Gastrocnemius medialis (tissue), 4 donors: ENCODE data around the gene LVRN. TPM values are rescaled to one million over a fixed set of nuclear protein-coding genes. Genes with fewer than 3 reads are reported as not detected.

ENCODE experiments used
- ATAC-seq, 2 donors: fragments of 150-250 bp; one replicate each; pipeline ENCODE4 v1.9.1; 2016
- DNase-seq, 2 donors: peaks; one replicate each; pipeline ENCODE4 v3.0.0-alpha.2; 2019
- H3K27ac ChIP-seq, 4 donors: fragments of 200-600 bp; sonication (generic); 1 replicate in 1 of 4; 2 replicates in 3 of 4; pipeline ENCODE4 v1.5.1; 2016 to 2018; ENCODE audit warnings: mild to moderate bottlenecking in 2 of 4, moderate library complexity in 1 of 4
- H3K27me3 ChIP-seq, 3 donors: fragments of 200-600 bp; sonication (generic) in 2 of 3; 1 replicate in 1 of 3; 2 replicates in 2 of 3; pipeline versions ENCODE4 v1.5.1 to v1.6.0; 2016 to 2019; ENCODE audit warnings: mild to moderate bottlenecking in 1 of 3, moderate library complexity in 1 of 3
- H3K36me3 ChIP-seq, 2 donors: fragments of 200-600 bp; sonication (generic) in 1 of 2; one replicate each; pipeline ENCODE4 v1.5.1; 2017 to 2018
- H3K4me1 ChIP-seq, 2 donors: fragments of 200-600 bp; sonication (generic) in 1 of 2; one replicate each; pipeline ENCODE4 v1.5.1; 2016 to 2017; ENCODE audit warnings: mild to moderate bottlenecking in 2 of 2
- H3K4me3 ChIP-seq, 4 donors: fragments of 200-600 bp; sonication (generic) in 3 of 4; 1 replicate in 1 of 4; 2 replicates in 3 of 4; pipeline ENCODE4 v1.5.1; 2016 to 2019; ENCODE audit warnings: mild to moderate bottlenecking in 2 of 4
- H3K9me3 ChIP-seq, 3 donors: fragments of 200-600 bp; sonication (generic) in 2 of 3; 1 replicate in 1 of 3; 2 replicates in 2 of 3; pipeline ENCODE4 v1.5.1; 2016 to 2019
- POLR2A ChIP-seq, 2 donors: fragments of 450-650 bp; IDR thresholded peaks; one replicate each; pipeline ENCODE4 v1.6.1; 2017; ENCODE audit warnings: antibody characterized with exemption in 2 of 2, mild to moderate bottlenecking in 2 of 2, moderate library complexity in 2 of 2
- in situ Hi-C, 4 donors: fragments of 200-750 bp; cut with MboI; loops; one replicate each; pipeline versions ENCODE4 v1.15.0 to v1.8.0; 2017; ENCODE audit warnings: low sequenced_read_pairs in 4 of 4
- intact Hi-C: fragments of 100-400 bp; cut with DNase I; formaldehyde crosslinking; loops from one replicate; pipeline ENCODE4 v1.15.1; 2023; ENCODE audit warnings: low total_unique reads
- total RNA-seq, 4 donors: library from RNA; depleted of rRNA; stranded (reverse); fragments of >200 nt; gene quantifications; one replicate each; pipeline versions ENCODE4 v1.1.0 to v1.2.3, GENCODE V29; 2016
- TF ChIP-seq, protein P1 (sequence below), 5 experiments: fragments of 450-650 bp in 3 of 5; fragments of 200-600 bp in 2 of 5; sonication (generic) in 2 of 5; IDR thresholded peaks in 4 of 5; conservative IDR thresholded peaks in 1 of 5; 1 replicate in 4 of 5; 2 replicates in 1 of 5; pipeline ENCODE4 v1.5.1; 2016 to 2019; ENCODE audit warnings: antibody characterized with exemption in 5 of 5, mild to moderate bottlenecking in 3 of 5, moderate library complexity in 3 of 5

Gene LVRN
- total RNA-seq, 4 donors from 2014 or later: 0.63 to 2.2 (median 0.78) TPM

DNA sequence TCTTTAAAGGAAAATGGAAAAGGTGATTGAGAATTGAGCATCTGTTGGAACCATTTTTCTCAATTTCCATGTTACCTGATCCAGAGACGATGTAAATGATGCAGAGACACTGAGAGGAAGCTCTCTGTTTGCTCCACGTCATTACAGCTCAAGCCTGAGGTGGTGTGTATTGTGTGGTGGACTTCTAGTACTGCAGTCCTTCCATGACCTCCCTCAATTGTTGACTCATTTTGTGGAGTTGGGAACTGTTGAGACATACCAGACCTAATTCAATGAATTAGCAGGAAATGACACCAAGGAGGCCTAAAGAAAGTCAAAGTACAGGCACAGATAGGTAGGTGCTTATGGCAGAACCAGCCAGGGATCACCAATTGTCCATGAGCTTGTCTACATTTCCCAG lies 15.6 kb upstream of the LVRN start:
- DNase-seq: no peak
- TF ChIP-seq POLR2A (IDR thresholded peaks at IDR 0.05): no peak
- TF ChIP-seq, protein P1, sequence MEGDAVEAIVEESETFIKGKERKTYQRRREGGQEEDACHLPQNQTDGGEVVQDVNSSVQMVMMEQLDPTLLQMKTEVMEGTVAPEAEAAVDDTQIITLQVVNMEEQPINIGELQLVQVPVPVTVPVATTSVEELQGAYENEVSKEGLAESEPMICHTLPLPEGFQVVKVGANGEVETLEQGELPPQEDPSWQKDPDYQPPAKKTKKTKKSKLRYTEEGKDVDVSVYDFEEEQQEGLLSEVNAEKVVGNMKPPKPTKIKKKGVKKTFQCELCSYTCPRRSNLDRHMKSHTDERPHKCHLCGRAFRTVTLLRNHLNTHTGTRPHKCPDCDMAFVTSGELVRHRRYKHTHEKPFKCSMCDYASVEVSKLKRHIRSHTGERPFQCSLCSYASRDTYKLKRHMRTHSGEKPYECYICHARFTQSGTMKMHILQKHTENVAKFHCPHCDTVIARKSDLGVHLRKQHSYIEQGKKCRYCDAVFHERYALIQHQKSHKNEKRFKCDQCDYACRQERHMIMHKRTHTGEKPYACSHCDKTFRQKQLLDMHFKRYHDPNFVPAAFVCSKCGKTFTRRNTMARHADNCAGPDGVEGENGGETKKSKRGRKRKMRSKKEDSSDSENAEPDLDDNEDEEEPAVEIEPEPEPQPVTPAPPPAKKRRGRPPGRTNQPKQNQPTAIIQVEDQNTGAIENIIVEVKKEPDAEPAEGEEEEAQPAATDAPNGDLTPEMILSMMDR (IDR thresholded peaks at IDR 0.05 in 4 of 5, conservative IDR thresholded peaks at IDR 0.05 in 1 of 5): no peak
- in situ Hi-C loops: no loop called here
- H3K27ac ChIP-seq: no peak overlapping the region
- intact Hi-C loops: no loop called here
- no peaks in the 10 kb centered on the region for H3K36me3 ChIP-seq
- H3K4me1 ChIP-seq: no peaks in the 10 kb centered on the region
- H3K4me3 ChIP-seq: no peak overlapping the region
- no peak for ATAC-seq
- no peaks in the 10 kb centered on the region for H3K27me3 ChIP-seq
- H3K9me3 ChIP-seq: no peaks in the 10 kb centered on the region

DNA sequence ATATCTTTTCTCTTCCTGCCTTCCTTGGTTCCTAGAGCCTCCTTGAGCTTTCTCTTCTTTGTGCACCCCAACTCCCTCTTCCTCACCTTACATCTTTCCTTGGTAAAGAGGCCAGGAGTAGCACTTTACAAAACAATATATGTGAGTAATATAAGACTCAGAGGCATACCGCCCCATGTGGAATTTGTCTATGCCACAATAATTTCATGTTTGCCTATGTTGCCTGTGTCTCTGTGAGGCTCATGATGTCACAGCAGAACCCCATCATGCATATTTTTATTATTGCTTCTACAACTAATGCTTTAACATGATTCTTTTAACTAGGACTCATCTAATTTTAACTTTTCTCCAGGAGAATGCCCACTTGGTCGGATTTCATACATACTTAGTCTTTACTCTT lies 15.0 kb upstream of the LVRN start:
- Histone ChIP-seq H3K9me3 (no peaks in the 10 kb centered on the region), H3K27me3 (no peaks in the 10 kb centered on the region), H3K27ac (no peak overlapping the region), H3K36me3 (no peaks in the 10 kb centered on the region), H3K4me1 (no peaks in the 10 kb centered on the region), H3K4me3 (no peak overlapping the region)
- no peak for ATAC-seq
- in situ Hi-C loops (no loop called here), intact Hi-C loops (no loop called here)
- TF ChIP-seq POLR2A (IDR thresholded peaks at IDR 0.05): no peak
- TF ChIP-seq, protein P1 (IDR thresholded peaks at IDR 0.05 in 4 of 5, conservative IDR thresholded peaks at IDR 0.05 in 1 of 5): no peak
- no peak for DNase-seq

DNA sequence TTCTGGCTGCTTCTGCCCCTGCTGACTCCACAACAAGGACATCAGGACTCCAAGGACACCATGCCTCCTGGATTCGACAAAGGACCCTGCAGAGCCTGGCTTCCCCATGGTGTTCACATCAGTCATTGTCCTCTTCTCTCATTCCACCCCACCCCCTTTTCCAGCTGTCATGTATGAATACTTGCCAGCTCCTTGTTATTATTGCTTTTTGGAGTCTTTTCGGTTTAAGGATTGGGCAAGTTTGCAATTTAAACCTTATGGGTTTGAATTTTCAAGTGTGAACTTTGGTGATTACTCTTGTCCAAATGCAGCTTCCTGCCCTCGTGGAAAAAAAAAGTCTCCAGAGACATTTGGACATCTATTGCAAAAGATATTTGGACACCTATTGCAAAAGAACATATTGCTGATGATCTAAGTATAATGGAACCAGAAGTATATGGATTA lies 14.2 kb upstream of the LVRN start:
- Histone ChIP-seq H3K36me3 (no peaks in the 10 kb centered on the region), H3K4me3 (no peak overlapping the region), H3K27me3 (no peaks in the 10 kb centered on the region), H3K9me3 (no peaks in the 10 kb centered on the region), H3K27ac (peak overlapping the region in 2 of 4 donors; percentile 49 to 54), H3K4me1 (no peaks in the 10 kb centered on the region)
- intact Hi-C loops (no loop called here), in situ Hi-C loops (no loop called here)
- no peak for TF ChIP-seq POLR2A (IDR thresholded peaks at IDR 0.05)
- TF ChIP-seq, protein P1 (IDR thresholded peaks at IDR 0.05 in 4 of 5, conservative IDR thresholded peaks at IDR 0.05 in 1 of 5): no peak
- DNase-seq (peak in 1 of 2 donors; percentile 30), ATAC-seq (peak; percentile 72 to 73)

DNA sequence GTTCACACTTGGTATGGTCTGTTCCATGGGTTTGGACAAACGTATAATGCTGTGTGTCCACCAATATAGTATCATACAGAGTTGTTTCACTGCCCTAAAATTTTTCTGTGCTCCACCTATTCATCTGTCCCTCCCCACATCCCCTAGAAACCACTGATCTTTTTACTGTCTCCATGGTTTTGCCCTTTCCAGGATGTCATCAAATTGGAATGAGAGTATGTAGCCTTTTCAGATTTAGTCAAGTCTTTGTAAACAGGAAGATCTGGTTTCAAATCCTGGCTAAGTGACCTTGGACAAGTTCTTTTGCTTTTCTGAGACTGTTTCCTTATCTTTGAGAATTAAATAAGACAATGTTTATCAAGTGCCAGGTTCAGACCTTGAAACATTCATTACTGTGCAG lies 13.2 kb upstream of the LVRN start:
- no peak for ATAC-seq
- Histone ChIP-seq H3K4me1 (no peaks in the 10 kb centered on the region), H3K27me3 (no peaks in the 10 kb centered on the region), H3K36me3 (no peaks in the 10 kb centered on the region), H3K9me3 (no peaks in the 10 kb centered on the region), H3K4me3 (no peak overlapping the region), H3K27ac (peak overlapping the region in 2 of 4 donors; percentile 54)
- no peak for TF ChIP-seq POLR2A (IDR thresholded peaks at IDR 0.05)
- TF ChIP-seq, protein P1 (IDR thresholded peaks at IDR 0.05 in 4 of 5, conservative IDR thresholded peaks at IDR 0.05 in 1 of 5): no peak
- in situ Hi-C loops: no loop called here
- DNase-seq: no peak
- intact Hi-C loops: no loop called here

DNA sequence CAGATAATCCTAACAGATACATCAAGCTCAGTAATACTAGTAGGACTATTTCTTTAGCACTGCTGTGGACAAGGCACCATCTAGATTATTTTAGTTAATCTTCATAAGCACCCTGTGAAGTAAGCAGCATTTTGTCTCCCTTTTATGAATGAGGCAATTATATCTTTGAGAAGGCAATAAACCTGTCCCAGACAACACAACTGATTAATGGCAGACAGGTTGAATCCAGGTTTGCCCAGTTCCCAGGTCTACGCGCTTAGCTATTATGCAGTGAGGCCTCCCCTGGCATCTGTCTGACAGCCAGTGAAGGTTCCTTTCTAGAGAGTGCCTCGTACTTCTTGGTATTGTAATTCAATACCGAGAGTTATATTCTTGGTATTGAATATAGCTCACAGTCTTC lies 9.7 kb upstream of the LVRN start:
- no peak for ATAC-seq
- no peak for TF ChIP-seq POLR2A (IDR thresholded peaks at IDR 0.05)
- H3K9me3 ChIP-seq: no peaks in the 10 kb centered on the region
- no peak overlapping the region for H3K27ac ChIP-seq
- intact Hi-C loops (no loop called here), in situ Hi-C loops (no loop called here)
- no peaks in the 10 kb centered on the region for H3K4me1 ChIP-seq
- DNase-seq: no peak
- no peaks in the 10 kb centered on the region for H3K27me3 ChIP-seq
- H3K36me3 ChIP-seq: no peaks in the 10 kb centered on the region
- no peak overlapping the region for H3K4me3 ChIP-seq
